Fibroblast of mammary gland (primary cell): Measurements from ENCODE around the gene OR2A5.

Experiments
- DNase-seq: peaks from one replicate; pipeline ENCODE4 v3.0.0-alpha.2; 2010; ENCODE audit warnings: low read depth
- H3K4me3 ChIP-seq: 2 replicates; pipeline ENCODE4 v1.5.1; 2011; ENCODE audit warnings: low read depth, mild to moderate bottlenecking, low read length, moderate library complexity; ENCODE audit not compliant: control insufficient read depth
- CTCF ChIP-seq: conservative IDR thresholded peaks from 2 replicates; pipeline ENCODE4 v1.5.1; 2011; ENCODE audit warnings: low read depth, low read length, inconsistent platforms; ENCODE audit not compliant: control insufficient read depth, insufficient read depth

Gene OR2A5

DNA sequence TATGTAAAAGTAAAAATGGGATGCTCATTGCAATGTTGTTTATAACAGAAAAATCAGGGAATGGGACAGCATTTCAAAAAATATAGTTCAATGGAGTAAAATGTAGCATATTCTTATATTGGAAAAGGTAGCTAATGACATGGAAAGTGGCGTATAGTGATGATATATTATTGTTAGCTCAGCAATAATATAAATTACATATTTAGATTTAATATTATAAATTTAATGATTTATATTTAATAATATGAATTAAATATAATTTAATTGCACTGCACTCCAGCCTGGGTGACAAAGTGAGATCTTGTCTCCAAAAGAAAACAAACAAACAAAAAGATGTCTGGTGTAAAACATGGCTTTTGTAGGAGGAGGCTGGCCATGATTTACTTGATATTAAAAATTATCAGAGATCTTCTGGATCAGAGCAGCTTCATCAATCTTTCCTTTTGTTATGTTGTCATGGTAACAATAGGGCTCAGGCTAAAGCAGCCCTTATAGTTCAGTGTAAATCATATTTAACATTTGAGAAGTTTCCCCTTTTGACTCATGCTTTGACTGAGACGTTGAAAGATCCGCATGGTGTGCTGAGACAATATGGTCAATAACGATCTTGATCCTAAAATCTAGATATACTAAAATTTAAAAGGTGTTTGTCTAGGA, 25.4 kb upstream of the OR2A5 start:
- no peak overlapping the region for H3K4me3 ChIP-seq
- no peak for TF ChIP-seq CTCF
- DNase-seq: no peak

DNA sequence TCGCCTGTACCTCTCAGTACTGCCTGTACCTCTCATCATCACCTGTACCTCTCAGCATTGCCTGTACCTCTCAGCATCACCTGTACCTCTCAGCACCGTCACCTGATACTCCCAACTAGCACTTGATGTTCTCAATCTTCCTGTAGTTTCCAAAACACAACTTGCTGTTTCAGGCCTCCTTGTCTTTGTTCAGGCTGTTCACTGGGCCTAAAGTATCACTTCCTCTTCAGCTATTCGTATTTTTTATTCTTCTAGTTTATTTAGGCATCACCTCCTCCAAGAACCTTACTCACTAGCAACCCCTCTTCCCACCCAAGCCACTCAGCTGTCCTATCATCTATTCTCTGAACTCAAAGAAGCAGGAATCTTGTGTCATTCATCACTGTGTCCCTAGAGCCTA, 24.5 kb upstream of the OR2A5 start:
- no peak overlapping the region for H3K4me3 ChIP-seq
- no peak for DNase-seq
- TF ChIP-seq CTCF: no peak

DNA sequence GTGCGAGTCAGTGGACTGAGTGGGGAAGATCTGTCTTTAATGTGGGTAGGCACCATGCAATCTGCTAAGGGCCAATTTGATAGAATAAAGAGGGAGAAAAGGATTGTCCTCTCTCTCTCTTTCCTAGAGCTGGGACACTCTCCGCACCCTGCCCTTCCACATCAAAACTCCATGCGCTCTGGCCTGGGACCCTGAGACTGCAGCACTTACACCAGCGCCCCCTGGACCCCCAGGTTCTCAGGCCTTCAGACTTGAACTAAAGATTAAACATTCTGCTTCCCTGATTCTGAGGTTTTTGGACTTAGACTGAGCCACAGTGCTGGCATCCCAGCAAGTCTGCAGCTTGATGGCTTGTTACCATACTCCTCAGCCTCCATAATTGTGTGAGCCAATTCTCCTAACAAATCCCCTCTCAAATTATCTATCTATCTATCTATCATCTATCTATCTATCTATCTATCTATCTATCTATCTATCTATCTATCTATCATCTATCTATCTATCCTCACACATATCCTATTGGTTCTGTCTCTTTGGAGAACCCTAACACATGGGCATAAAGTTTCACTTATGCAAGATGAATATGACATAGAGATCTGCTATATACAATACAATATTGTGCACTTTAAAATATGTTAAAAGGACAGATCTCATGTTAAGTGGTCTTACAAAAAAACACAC, 22.4 kb upstream of the OR2A5 start:
- no peak for DNase-seq
- no peak overlapping the region for H3K4me3 ChIP-seq
- TF ChIP-seq CTCF: no peak

DNA sequence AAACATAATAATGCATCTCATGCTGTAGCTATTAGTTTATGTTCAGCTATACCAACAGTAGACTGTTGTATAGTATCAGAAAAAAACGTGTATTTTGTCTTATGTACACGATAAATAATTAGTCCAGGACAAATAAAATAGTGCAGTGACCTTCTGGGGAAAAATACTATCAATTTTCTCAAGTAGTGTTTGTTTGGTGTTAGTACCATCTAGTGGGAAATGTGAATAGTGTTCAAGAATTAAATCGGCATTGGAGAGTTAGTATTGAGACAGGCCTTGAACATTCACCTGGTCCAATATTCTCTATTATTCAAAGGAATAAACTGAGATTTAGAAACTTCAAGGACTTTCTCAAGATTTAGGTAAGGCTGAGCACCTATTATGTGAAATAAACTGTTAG, 21.7 kb upstream of the OR2A5 start:
- peak; percentile 48 for TF ChIP-seq CTCF
- DNase-seq: peak; percentile 55
- H3K4me3 ChIP-seq: no peak overlapping the region

- peak; percentile 20 for DNase-seq
- TF ChIP-seq CTCF: no peak
- no peak overlapping the region for H3K4me3 ChIP-seq
Observed at GRCh38 chr7:144027974-144028373, 20.8 kb upstream of the OR2A5 start.

- H3K4me3 ChIP-seq: no peak overlapping the region
- DNase-seq: no peak
- no peak for TF ChIP-seq CTCF
Observed at GRCh38 chr7:144028547-144028946, 20.2 kb upstream of the OR2A5 start.
